HK-2 (cell line): ENCODE data around the gene SLAMF8.
A peak's percentile ranks its signal among the peaks of the same experiment; 100 is the strongest.

Experiments used
- DNase-seq: peaks from one replicate; pipeline ENCODE4 v3.0.0-alpha.2; 2018; ENCODE audit not compliant: unreplicated experiment

SLAMF8 gene

GRCh38 chr1:159847231-159847630, 20.6 kb downstream of the SLAMF8 start:
- DNase-seq: no peak

- DNase-seq: no peak
Observed at GRCh38 chr1:159848326-159848725, 21.7 kb downstream of the SLAMF8 start.

- DNase-seq: no peak
Observed at GRCh38 chr1:159849626-159850366, 23.1 kb downstream of the SLAMF8 start.

DNA sequence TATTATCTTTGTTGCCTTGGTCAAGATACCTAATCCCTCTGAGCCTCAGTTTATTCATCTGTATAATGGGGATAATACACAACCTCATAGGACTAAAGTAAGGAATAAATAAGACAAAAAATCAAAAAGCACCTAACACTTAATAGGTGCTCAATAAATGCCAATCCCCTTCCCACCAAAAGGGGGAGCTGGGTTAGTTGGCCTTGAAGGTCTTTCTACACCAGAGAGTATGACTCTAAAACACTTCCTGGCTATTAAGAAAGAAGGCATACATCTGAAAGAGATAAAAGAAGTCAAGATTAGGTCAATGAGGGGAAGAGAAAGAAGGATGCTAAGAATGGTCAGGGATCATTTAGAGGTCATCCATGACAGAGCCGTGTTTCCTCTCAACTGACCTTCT, 24.7 kb downstream of the SLAMF8 start:
- DNase-seq: no peak

DNA sequence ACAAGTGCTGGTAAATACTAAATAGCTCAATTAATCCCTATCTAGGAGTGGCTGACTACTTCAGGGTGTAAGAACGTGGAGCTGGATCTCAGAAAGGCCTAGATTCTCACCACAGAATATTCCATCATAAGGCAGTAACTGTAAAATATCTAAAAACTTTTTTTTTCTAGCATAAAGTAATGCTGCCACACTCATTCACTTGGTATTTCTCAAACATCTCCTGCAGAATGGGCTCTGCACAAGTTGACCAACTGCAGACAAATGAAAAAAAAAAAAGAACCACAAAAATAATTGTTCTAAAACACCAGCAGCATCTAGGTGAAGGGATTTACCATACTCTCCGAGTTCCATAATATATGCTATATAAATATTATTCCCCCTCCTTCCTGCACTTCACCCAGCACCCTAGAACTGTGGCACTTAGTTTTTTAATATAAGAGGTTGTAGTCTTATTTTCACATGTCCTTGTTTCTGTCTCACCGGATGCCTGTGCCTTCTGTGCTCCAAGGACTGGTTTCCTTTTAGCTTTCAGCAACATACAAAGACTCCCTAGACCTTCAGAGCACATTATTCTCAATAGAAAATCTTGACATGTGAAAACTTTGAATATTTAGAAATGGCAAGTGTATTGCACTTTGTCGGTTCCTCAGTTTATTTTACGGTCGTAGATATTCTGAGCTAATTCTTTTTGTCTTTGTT, 26.9 kb downstream of the SLAMF8 start:
- DNase-seq: no peak

DNA sequence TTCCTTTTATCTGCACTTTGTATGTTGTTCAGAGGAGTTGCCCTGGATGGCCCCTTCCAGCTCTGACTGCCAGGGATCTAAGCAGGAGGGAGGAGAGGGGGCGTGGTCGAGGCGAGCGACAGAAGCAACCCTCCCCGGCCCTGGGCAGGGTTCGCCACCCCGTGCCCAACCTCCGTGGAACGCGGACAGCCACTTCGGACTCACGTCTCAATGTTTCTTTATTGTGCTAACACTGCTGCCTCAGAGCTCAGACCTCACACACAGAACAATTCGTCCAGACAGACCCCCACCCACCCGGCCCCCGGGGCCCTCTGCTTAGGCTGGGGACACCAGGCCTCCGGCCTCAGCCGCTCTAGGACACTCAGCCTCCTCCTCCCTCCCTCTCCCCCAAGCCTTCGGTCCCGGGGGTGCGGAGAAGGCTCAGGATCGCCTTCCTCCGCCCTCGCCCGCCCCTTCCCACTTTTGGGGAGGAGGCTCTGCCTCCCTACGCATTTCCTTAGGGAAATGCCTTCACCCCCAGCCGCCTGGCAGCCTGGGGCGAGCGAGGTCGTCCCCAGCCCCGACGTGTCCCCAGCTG, 27.5 kb downstream of the SLAMF8 start:
- DNase-seq: peak; percentile 67

DNA sequence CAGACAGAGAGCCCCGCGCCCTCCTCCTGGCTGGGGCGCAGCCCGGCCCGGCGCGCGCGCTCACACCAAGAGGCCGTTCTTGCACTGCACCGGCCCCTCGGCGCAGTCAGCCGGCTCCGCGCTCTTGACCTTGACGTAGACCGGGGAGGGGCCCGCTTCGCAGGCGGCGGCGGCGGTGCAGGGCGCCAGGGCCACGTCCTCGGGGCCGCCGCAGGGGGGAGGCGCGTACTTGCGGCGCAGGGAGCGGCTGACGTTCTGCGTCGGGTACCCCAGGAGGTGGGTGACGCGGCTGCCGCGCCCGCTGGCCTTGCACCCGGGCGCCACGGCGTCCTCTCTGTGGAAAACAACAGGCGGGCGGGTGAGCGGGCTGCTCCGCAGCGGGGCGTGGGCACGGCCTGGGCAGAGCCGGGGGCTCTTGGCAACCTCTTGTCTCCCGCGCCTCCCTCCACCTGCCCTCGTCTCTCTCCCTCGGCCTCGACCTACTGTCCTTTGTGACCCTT, 28.1 kb downstream of the SLAMF8 start:
- DNase-seq: peak; percentile 85

GRCh38 chr1:159855709-159856108, 29.0 kb downstream of the SLAMF8 start:
- DNase-seq: no peak

DNA sequence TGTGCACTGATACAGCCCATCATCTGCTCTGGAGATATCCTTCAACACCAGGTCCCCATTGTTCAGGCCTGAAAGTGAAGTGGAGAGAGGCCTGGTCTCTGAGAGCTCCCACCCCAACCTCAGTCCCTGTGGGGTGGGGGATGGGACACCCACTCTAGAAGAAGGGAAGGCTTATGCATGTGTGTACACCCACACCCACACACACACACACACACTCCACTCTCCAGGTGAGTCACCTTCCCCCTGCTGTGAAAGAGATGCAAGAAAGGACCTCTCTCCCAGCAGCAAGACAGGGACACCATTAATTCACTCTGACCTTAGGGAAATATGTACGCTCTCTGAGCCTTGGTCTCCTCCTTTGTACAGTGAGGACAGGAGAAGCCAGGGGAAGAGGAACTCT, 29.9 kb downstream of the SLAMF8 start:
- DNase-seq: no peak

DNA sequence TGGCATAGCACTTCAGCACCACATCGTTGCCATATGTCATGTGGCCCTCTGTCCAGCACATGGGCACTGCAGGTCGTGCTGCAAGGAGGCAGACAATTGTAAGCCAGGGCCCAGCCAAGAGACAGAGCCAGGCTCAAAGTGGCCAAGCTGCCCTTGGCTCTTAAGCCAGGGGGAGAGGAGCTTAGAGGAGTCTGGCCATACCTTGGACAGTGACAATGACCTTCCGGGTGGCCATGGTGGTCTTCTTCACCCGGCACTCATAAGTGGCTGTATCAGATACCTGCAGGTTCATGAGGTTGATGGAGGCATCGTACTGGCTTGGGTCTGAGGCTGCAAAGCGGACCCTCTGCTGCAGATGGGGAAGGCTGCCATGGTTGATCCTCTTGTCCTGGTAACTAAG, 31.2 kb downstream of the SLAMF8 start:
- DNase-seq: no peak

- no peak for DNase-seq
Observed at GRCh38 chr1:159859767-159860322, 33.2 kb downstream of the SLAMF8 start.

- no peak for DNase-seq
Observed at GRCh38 chr1:159860456-159860855, 33.8 kb downstream of the SLAMF8 start.

GRCh38 chr1:159861218-159861617, 34.5 kb downstream of the SLAMF8 start:
- DNase-seq: no peak

- no peak for DNase-seq
Observed at GRCh38 chr1:159862031-159862430, 35.4 kb downstream of the SLAMF8 start.

GRCh38 chr1:159862557-159862956, 35.9 kb downstream of the SLAMF8 start, which contains the start of gene VSIG8:
TSS of gene VSIG8 (minus strand) at chr1:159862657. CDS start at chr1:159862521, 136 bp downstream.
- no peak for DNase-seq

DNA sequence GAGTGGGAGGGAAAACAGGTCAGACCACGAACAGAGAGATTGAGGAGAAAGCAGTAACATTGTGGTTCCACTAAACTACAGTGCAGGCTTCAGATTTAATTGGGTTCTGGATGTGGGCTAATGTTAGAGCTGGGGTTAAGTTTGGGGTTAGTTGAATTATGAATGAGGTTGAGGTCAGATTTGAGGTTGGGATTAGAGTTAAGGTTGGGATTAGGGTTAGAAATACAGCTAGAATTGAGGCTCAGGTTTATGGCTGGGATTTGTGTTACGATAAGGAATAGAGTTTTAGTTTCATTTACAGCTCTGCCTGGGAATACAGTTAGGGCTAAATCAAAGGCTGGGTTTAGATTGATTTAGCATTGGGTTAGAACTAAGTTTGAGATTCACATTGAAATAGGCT, 37.6 kb downstream of the SLAMF8 start:
- no peak for DNase-seq

GRCh38 chr1:159866066-159866465, 39.4 kb downstream of the SLAMF8 start:
- DNase-seq: no peak

DNA sequence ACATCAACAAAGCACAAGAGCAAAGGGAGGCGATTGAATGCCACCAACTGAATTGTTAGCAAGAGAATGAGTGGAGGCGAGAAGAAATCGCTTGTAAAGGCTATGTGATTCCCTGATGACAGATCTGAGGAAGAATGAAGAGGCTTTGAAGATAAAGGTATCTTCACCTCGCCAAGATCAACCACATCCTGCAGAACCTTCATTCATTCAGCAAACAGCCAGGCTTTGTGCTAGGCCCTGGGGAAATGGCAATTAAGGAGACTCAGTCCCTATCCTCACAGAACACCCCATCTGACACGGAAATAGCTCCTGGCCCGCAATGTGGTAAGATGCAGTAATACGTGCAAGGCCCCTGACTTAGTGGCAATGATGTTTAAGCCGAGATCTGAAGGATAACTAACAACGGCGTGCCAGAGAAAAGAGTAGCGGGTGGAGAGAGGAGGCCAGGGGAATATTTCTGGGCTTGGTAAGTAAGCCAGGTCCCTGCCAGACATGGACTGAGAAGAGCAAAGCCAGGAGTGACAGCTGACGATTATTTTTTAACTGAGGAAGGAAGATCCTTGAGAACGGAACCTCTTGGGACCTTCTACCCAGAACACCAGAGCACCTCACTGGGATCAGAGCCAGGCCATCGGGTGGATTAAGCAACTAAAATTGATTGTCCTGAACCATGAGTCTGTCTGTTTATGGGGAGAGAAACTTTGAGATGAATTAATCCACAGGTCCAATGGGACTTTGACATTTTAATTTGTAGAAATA, 40.4 kb downstream of the SLAMF8 start:
- no peak for DNase-seq

DNA sequence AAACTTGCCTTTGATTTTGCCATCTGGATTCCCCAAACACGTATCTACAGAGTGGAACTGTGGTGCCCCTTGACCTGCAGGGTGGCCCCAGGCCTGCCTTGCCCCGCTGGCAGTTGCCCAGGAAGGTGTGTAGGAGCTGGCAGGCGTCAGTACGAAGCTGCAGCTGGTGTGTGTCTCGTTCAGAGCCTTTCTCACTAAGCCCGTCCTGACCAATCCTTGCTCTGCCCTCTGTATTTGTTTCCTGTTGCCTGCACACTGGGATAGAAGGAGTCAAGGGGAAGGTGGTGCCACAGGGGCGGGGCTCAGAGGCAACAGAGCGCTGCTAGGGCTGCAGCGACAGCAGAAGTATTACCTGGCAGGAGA, 41.0 kb downstream of the SLAMF8 start:
- no peak for DNase-seq

GRCh38 chr1:159868766-159869165, 42.1 kb downstream of the SLAMF8 start:
- no peak for DNase-seq

- peak; percentile 60 for DNase-seq
Observed at GRCh38 chr1:159869173-159869572, 42.5 kb downstream of the SLAMF8 start.

DNA sequence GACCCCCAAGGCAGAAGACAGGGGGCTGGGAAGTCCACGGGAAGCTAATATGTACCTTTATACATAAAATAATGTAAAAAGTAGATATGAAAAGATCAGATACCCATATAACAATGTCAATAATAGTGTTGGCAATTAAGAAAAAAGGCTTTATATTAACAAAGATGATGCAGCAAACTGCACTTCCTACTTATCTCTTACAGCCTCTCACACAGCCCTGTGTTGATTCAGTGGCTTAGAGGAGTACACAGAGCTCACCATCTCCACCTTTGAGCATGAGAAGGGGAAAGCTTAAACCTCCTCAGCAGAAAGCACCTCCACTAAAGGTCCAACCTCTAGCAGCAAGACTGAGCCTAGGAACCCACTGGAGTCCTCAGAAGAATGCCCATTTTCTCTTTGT, 42.9 kb downstream of the SLAMF8 start:
- no peak for DNase-seq
